Stimulated activated naive B cell treated with anti-CD40 and anti-IgM and Interleukin-4, amounts not matched to agents 10 μg/mL and 1 μg/mL and 100 μg/mL, for 72 hours (primary cell): Measurements from ENCODE around the gene PPP2R2B.
A peak's percentile ranks its signal among the peaks of the same experiment; 100 is the strongest.
"Not testable (repeated sequence)": the region's sequence is repeated elsewhere in the genome, so short reads cannot be mapped to it uniquely, and the experiment has no call there.

Experiments used
- ATAC-seq, 2 donors: fragments of 150-1000 bp; cut with Tn5 transposase; replicated peaks; 2 replicates each; pipeline ENCODE4 v1.10.0; 2021; ENCODE audit warnings: moderate library complexity in 1 of 2
- DNase-seq: peaks from one replicate; pipeline ENCODE4 v3.0.0; 2021
- H3K27ac Mint-ChIP-seq: one replicate; pipeline ENCODE4 v1.8.0; 2022; ENCODE audit warnings: mild to moderate bottlenecking, mixed read lengths
- H3K27me3 Mint-ChIP-seq, 2 donors: one replicate each; pipeline ENCODE4 v1.8.0; 2022; ENCODE audit warnings: mixed read lengths in 2 of 2
- H3K36me3 Mint-ChIP-seq, 2 donors: one replicate each; pipeline ENCODE4 v1.8.0; 2022; ENCODE audit warnings: mixed read lengths in 2 of 2, mild to moderate bottlenecking in 1 of 2
- H3K4me1 Mint-ChIP-seq, 2 donors: one replicate each; pipeline ENCODE4 v1.8.0; 2022; ENCODE audit warnings: mixed read lengths in 2 of 2, mild to moderate bottlenecking in 1 of 2
- H3K4me3 Mint-ChIP-seq, 2 donors: one replicate each; pipeline ENCODE4 v1.8.0; 2022; ENCODE audit warnings: mild to moderate bottlenecking in 2 of 2, mixed read lengths in 2 of 2, moderate library complexity in 1 of 2
- H3K9me3 Mint-ChIP-seq, 2 donors: one replicate each; pipeline ENCODE4 v1.8.0; 2022; ENCODE audit warnings: mixed read lengths in 2 of 2, mild to moderate bottlenecking in 1 of 2

Gene PPP2R2B

DNA sequence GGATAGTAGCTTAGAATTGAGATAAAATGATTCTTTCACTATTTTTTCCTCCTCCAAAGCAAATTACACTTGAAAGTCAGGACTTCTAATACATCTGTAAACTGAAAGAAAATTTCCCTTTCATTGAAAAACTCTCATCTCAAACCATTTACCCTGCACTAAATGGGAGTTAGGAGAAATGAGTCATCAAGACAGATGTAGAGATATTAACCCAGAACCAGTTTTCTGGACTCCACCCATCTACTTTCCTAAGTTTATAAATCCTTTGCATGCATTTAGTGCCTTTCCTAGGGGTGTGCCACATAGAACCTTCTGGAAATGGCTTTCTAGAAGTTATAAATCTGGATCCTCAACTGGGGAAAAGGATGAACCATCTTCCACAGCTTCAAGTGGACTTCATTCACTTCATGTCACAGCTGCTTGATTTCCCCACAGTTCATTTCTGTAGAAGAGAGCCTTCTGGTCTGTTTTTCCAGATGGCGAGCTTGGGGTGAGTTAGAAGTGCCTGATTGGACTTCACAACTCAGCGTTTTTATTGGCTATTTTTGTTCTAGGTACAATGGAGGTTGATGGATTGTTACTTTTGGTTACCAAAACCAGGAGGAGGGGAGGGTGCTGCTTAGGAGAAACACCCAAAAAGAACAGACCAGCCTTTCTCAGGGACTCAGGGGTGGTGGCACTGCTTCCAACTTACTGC lies 290.1 kb downstream of the PPP2R2B start:
- H3K36me3 Mint-ChIP-seq: no peaks in the 10 kb centered on the region
- no peak for DNase-seq
- ATAC-seq: no peak
- H3K9me3 Mint-ChIP-seq: no peaks in the 10 kb centered on the region
- peaks cover 3 to 5% of the 10 kb centered on the region in 2 donors for H3K27me3 Mint-ChIP-seq
- H3K27ac Mint-ChIP-seq: no peak overlapping the region
- no peak overlapping the region for H3K4me3 Mint-ChIP-seq
- no peaks in the 10 kb centered on the region for H3K4me1 Mint-ChIP-seq

DNA sequence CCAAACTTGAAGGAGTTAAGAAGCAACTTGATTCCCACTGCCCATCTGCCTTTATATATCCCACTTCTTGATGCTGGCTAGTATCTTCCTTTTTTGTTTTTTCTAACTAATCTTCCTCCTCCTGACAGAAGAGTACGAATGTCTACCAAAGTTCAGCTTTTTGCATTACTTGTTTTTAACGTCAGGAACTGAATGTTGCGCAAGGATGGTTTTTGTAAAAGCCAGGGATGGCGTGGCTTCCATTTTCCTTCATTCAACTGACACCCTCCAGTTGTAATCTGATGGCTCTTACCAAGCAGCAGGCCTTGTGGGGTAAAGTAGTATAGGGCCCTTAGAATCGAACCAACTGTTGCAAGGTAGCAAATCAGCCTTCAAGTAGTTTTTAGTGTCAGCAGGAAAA lies 291.8 kb downstream of the PPP2R2B start:
- ATAC-seq (no peak), DNase-seq (no peak)
- H3K4me1 Mint-ChIP-seq: no peaks in the 10 kb centered on the region
- no peak overlapping the region for H3K27ac Mint-ChIP-seq
- H3K9me3 Mint-ChIP-seq: no peaks in the 10 kb centered on the region
- H3K36me3 Mint-ChIP-seq: no peaks in the 10 kb centered on the region
- no peak overlapping the region for H3K4me3 Mint-ChIP-seq
- H3K27me3 Mint-ChIP-seq: peaks cover 3 to 5% of the 10 kb centered on the region in 2 donors

DNA sequence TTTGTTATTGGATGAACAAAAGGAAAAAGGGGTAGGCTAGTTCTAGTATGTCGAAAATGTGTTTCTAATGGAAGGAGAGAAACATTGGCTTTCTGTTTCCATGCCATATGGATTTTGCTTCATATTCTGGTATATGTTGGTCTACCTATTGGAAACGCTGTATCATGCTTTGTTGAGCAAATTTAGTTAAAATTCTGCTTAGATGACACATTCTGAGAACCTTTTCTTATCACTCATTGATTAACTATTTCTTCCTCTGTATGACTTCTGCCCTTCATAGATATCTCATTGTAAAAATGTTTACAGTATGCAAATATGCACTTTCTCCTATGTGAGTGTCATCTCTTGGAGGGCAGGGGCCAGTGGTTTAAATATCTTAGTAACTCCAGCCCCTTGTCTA lies 293.8 kb downstream of the PPP2R2B start:
- ATAC-seq: no peak
- Mint-ChIP-seq H3K27ac (no peak overlapping the region), H3K27me3 (peaks cover 3 to 5% of the 10 kb centered on the region in 2 donors)

DNA sequence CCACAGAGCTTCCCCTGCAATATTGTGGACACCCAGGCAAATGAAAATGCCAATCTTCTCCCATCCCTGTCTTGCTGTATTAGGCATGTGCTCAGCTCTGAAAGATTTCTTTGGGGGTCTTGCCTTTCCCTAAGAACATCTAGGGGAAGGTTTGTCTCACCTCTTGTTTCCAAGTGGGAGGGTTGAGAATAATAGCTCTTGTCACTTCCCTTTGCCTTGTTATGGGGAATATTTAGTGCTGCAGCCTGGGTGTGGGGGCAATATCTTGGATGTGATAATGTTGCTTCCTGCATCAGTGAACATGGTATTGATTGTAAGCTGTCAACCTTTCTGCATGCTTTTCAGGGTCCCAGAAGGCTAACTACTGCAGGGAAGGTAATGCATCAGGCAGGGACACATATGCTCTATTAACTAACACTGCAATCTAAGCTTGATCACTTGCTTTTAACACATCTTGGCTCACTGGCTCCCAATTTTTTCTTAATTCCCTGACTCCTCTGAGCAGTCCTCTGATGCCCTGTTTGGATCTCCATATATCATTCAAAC lies 296.4 kb downstream of the PPP2R2B start:
- ATAC-seq (no peak), DNase-seq (no peak)
- H3K9me3 Mint-ChIP-seq: no peaks in the 10 kb centered on the region
- H3K4me3 Mint-ChIP-seq: no peak overlapping the region
- no peaks in the 10 kb centered on the region for H3K4me1 Mint-ChIP-seq
- no peak overlapping the region for H3K27ac Mint-ChIP-seq
- peaks cover 0 to 8% of the 10 kb centered on the region in 2 donors for H3K27me3 Mint-ChIP-seq
- no peaks in the 10 kb centered on the region for H3K36me3 Mint-ChIP-seq

More for the DNA sequence above, 293.8 kb downstream of the PPP2R2B start:
- DNase-seq: no peak
- H3K4me3 Mint-ChIP-seq: no peak overlapping the region
- no peaks in the 10 kb centered on the region for H3K4me1 Mint-ChIP-seq
- no peaks in the 10 kb centered on the region for H3K36me3 Mint-ChIP-seq
- no peaks in the 10 kb centered on the region for H3K9me3 Mint-ChIP-seq

- no peak for ATAC-seq
- peaks cover 6% of the 10 kb centered on the region in 2 donors for H3K9me3 Mint-ChIP-seq
- no peak for DNase-seq
- H3K36me3 Mint-ChIP-seq: no peaks in the 10 kb centered on the region
- H3K4me1 Mint-ChIP-seq: no peaks in the 10 kb centered on the region
- no peak overlapping the region for H3K27ac Mint-ChIP-seq
- peaks cover 0 to 5% of the 10 kb centered on the region in 2 donors for H3K27me3 Mint-ChIP-seq
- H3K4me3 Mint-ChIP-seq: no peak overlapping the region
These were observed 298.3 kb downstream of the PPP2R2B start for GRCh38 chr5:146580237-146580636.

DNA sequence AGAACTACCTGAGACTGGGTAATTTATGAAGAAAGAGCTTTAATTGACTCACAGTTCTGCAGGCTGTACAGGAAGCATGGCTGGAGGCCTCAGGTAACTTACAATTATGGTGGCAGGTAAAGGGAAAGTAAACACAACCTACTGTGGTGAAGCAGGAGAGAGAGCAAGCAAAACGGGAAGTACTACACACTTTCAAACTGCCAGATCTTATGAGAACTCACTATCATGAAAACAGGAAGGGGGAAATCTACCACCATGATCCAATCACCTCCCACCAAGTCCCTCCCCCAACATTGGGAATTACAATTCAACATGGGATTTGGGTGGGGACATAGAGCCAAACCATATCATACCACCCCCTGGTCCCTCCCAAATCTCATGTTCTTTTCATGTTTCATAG lies 303.8 kb downstream of the PPP2R2B start:
- no peaks in the 10 kb centered on the region for H3K4me1 Mint-ChIP-seq
- H3K4me3 Mint-ChIP-seq: no peak overlapping the region
- DNase-seq (no peak), ATAC-seq (no peak)
- no peaks in the 10 kb centered on the region for H3K36me3 Mint-ChIP-seq
- peaks cover 21 to 26% of the 10 kb centered on the region in 2 donors for H3K27me3 Mint-ChIP-seq
- H3K27ac Mint-ChIP-seq: no peak overlapping the region
- H3K9me3 Mint-ChIP-seq: peaks cover 13 to 15% of the 10 kb centered on the region in 2 donors

GRCh38 chr5:146568161-146568560 lies 310.4 kb downstream of the PPP2R2B start:
- ATAC-seq: no peak
- Mint-ChIP-seq H3K27ac (no peak overlapping the region), H3K9me3 (peaks cover 2 to 3% of the 10 kb centered on the region in 2 donors)

GRCh38 chr5:146565764-146566367 lies 312.7 kb downstream of the PPP2R2B start:
- H3K9me3 Mint-ChIP-seq: no peaks in the 10 kb centered on the region
- ATAC-seq: peak; percentile 88
- DNase-seq: peak; percentile 11

More at GRCh38 chr5:146568161-146568560, 310.4 kb downstream of the PPP2R2B start:
- Mint-ChIP-seq H3K4me3 (no peak overlapping the region), H3K4me1 (peaks cover 0 to 7% of the 10 kb centered on the region in 2 donors), H3K27me3 (peaks cover 22 to 34% of the 10 kb centered on the region in 2 donors), H3K36me3 (no peaks in the 10 kb centered on the region)
- no peak for DNase-seq

GRCh38 chr5:146564007-146564762 lies 314.4 kb downstream of the PPP2R2B start:
- H3K4me3 Mint-ChIP-seq: no peak overlapping the region
- no peak for ATAC-seq
- DNase-seq: no peak

More at GRCh38 chr5:146565764-146566367, 312.7 kb downstream of the PPP2R2B start:
- Mint-ChIP-seq H3K27ac (no peak overlapping the region), H3K36me3 (no peaks in the 10 kb centered on the region), H3K4me3 (no peak overlapping the region), H3K27me3 (peaks cover 6 to 16% of the 10 kb centered on the region in 2 donors), H3K4me1 (peaks cover 0 to 7% of the 10 kb centered on the region in 2 donors)

DNA sequence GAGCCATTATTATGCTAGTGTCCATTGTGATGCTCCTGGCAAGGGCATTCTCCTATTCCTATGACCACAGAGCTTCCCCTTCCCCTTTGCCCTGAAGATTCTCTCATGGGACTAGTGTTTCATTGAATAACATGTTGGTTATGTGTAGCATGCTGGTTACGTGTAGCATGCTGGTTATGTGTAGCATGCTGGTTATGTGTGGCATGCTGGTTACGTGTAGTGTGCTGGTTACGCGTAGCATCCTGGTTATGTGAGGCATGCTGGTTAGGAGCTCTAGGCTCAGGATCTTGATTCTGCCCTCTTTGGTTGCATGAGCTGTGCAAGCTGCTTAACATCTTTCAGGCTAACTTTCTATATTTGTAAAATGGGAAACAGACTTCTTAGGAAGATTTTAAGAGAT lies 316.1 kb downstream of the PPP2R2B start:
- peaks cover 7 to 11% of the 10 kb centered on the region in 2 donors for H3K27me3 Mint-ChIP-seq
- DNase-seq (no peak), ATAC-seq (no peak)
- no peak overlapping the region for H3K4me3 Mint-ChIP-seq
- H3K4me1 Mint-ChIP-seq: peaks cover 0 to 7% of the 10 kb centered on the region in 2 donors
- H3K27ac Mint-ChIP-seq: no peak overlapping the region
- H3K36me3 Mint-ChIP-seq: no peaks in the 10 kb centered on the region
- H3K9me3 Mint-ChIP-seq: peaks cover 0 to 2% of the 10 kb centered on the region in 2 donors

More at GRCh38 chr5:146564007-146564762, 314.4 kb downstream of the PPP2R2B start:
- peaks cover 7 to 11% of the 10 kb centered on the region in 2 donors for H3K27me3 Mint-ChIP-seq
- H3K4me1 Mint-ChIP-seq: peaks cover 0 to 7% of the 10 kb centered on the region in 2 donors
- H3K9me3 Mint-ChIP-seq: no peaks in the 10 kb centered on the region
- H3K27ac Mint-ChIP-seq: no peak overlapping the region
- no peaks in the 10 kb centered on the region for H3K36me3 Mint-ChIP-seq

GRCh38 chr5:146561711-146562110 lies 316.8 kb downstream of the PPP2R2B start:
- Mint-ChIP-seq H3K4me1 (peaks cover 0 to 7% of the 10 kb centered on the region in 2 donors), H3K27me3 (peaks cover 7 to 11% of the 10 kb centered on the region in 2 donors), H3K36me3 (no peaks in the 10 kb centered on the region), H3K9me3 (peaks cover 0 to 2% of the 10 kb centered on the region in 2 donors), H3K27ac (no peak overlapping the region), H3K4me3 (no peak overlapping the region)
- DNase-seq (no peak), ATAC-seq (no peak)

DNA sequence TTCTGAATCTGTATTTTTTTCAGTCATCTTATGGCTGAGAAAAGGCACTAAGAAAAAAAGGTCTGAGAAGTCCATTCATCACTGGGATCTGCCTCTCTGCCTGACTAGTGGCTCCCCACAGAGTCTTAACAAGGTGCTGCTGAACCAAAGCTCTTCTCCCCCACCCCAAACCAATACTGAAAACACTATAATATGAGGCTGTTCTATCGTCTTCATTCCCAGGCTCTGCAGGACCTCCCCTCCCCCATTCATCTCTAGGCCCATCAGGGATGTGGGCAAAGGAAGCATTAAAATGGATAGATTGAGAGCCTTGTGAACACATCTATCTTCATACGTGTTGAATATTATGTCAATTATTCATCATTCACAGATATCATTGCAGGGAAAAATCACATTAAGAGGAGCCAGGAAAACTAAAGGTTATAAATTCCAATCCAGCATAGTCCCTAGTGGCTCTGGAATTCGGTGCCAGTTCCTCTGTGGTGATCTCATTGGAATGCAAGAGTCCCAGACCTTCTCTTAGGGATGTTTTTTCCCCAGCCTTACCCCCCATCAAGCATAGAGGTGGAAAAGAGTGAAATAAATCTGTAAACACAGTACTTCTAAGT lies 318.2 kb downstream of the PPP2R2B start:
- Mint-ChIP-seq H3K4me3 (no peak overlapping the region), H3K4me1 (no peaks in the 10 kb centered on the region), H3K36me3 (no peaks in the 10 kb centered on the region), H3K27ac (no peak overlapping the region), H3K9me3 (peaks cover 0 to 4% of the 10 kb centered on the region in 2 donors), H3K27me3 (peaks cover 7 to 9% of the 10 kb centered on the region in 2 donors)
- DNase-seq: no peak
- ATAC-seq: no peak

- DNase-seq, H3K36me3 Mint-ChIP-seq, H3K4me3 Mint-ChIP-seq, ATAC-seq, H3K9me3 Mint-ChIP-seq, H3K4me1 Mint-ChIP-seq, H3K27ac Mint-ChIP-seq: not testable (repeated sequence)
- peaks cover 9 to 14% of the 10 kb centered on the region in 2 donors for H3K27me3 Mint-ChIP-seq
These were observed 321.7 kb downstream of the PPP2R2B start for GRCh38 chr5:146556884-146557283.

GRCh38 chr5:146553446-146553845 lies 325.1 kb downstream of the PPP2R2B start:
- Mint-ChIP-seq H3K4me1 (no peaks in the 10 kb centered on the region), H3K4me3 (no peak overlapping the region), H3K27ac (no peak overlapping the region), H3K9me3 (peaks cover 0 to 4% of the 10 kb centered on the region in 2 donors), H3K27me3 (peaks cover 11 to 23% of the 10 kb centered on the region in 2 donors), H3K36me3 (no peaks in the 10 kb centered on the region)
- DNase-seq (no peak), ATAC-seq (no peak)
